ENCODE data around the gene APBA2.

DNA sequence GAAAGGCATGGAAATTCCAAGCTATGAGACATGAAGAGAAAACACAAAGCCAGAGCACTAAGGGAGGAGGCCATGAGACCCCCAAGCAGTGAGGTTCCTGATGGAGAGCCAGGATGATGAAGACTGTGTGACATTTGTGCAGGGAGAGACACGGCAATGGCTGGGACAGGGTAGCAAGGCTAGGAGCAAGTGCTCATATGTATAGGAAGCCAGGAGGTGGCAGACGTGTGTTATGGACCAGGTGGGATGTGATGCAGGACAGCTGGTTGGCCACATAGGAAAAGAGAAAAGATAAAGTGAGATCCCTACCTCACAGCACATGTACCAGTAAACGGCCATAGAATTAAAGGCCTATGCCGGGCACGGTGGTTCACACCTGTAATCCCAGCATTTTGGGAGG lies 112.7 kb downstream of the APBA2 start:
- TF ChIP-seq POLR2A (IDR thresholded peaks at IDR 0.05) (no peak), CTCF (IDR thresholded peaks at IDR 0.05) (no peak)
